Right lobe of liver (tissue), 6 donors: ENCODE data around the gene MISFA. TPM values are rescaled to one million over a fixed set of nuclear protein-coding genes. Genes with fewer than 3 reads are reported as not detected.

ENCODE experiments used
- ATAC-seq, 4 donors: fragments of 200-7000 bp; cut with Tn5 transposase; one replicate each; pipeline ENCODE4 v1.9.1; 2020; ENCODE audit warnings: mild to moderate bottlenecking in 4 of 4, moderate library complexity in 4 of 4
- DNase-seq, 3 donors: peaks; one replicate each; pipeline ENCODE4 v3.0.0-alpha.2; 2020
- H3K27ac ChIP-seq, 3 donors: fragments of 200-600 bp; one replicate each; pipeline ENCODE4 v1.8.0; 2022
- H3K27me3 ChIP-seq, 2 donors: fragments of 200-600 bp; one replicate each; pipeline ENCODE4 v1.8.0; 2022
- H3K36me3 ChIP-seq, 4 donors: fragments of 200-600 bp; sonication (generic) in 1 of 4; one replicate each; pipeline versions ENCODE4 v1.5.1 to v1.8.0; 2017 to 2022; ENCODE audit warnings: control low read depth in 1 of 4
- H3K4me1 ChIP-seq, 4 donors: fragments of 200-600 bp; sonication (generic) in 1 of 4; one replicate each; pipeline versions ENCODE4 v1.5.1 to v1.8.0; 2017 to 2022; ENCODE audit warnings: control low read depth in 1 of 4
- H3K4me3 ChIP-seq, 3 donors: fragments of 200-600 bp; one replicate each; pipeline ENCODE4 v1.8.0; 2022
- H3K9me3 ChIP-seq, 4 donors: fragments of 200-600 bp; sonication (generic) in 1 of 4; one replicate each; pipeline versions ENCODE4 v1.5.1 to v1.8.0; 2017 to 2022; ENCODE audit warnings: control low read depth in 1 of 4
- POLR2A ChIP-seq: fragments of 450-650 bp; IDR thresholded peaks from one replicate; pipeline ENCODE4 v1.6.1; 2017; ENCODE audit warnings: antibody characterized with exemption, mild to moderate bottlenecking
- WGBS: methylation state at CpG from one replicate; pipeline ENCODE4 v1.1.6; 2018; ENCODE audit warnings: low coverage, low lambda C conversion rate; ENCODE audit not compliant: insufficient coverage; ENCODE audit errors: missing lambda C conversion rate; 5-methylcytosine and 5-hydroxymethylcytosine counted together
- intact Hi-C, 2 donors: fragments of 100-400 bp; cut with DNase I; formaldehyde crosslinking; loops; one replicate each; pipeline versions ENCODE4 v1.11.2 to v1.14.1; 2022
- total RNA-seq, 6 experiments: library from RNA; depleted of rRNA in 2 of 6; stranded (reverse); fragments of >200 nt in 2 of 6; fragmentation: NEBNext Ultra II Directional in 3 of 6; extraction: Animal tissue kit (Norgen Biotek cat#: 25700) in 3 of 6; gene quantifications; one replicate each; pipeline versions ENCODE4 v1.1.0 to v1.2.4, GENCODE V29; 2016 to 2023
- TF ChIP-seq, protein P1 (sequence below), 4 donors: fragments of 200-600 bp in 3 of 4; fragments of 450-650 bp in 1 of 4; IDR thresholded peaks; one replicate each; pipeline versions ENCODE4 v1.5.1 to v1.8.0; 2016 to 2022; ENCODE audit warnings: antibody characterized with exemption in 4 of 4, mild to moderate bottlenecking in 2 of 4
- donor health status: DM: no; HTN: yes; CAD: no.
- donor health status: DM: no; HTN: no; CAD: no.
- donor health status: DM: no; HTN: no; CAD: no.
- donor health status: DM: no; HTN: yes; CAD: no.
- donor health status: DM: no; HTN: yes; CAD: no.

MISFA gene
- total RNA-seq, 6 experiments from 2014 or later: 0.83 to 2.2 (median 1.4) TPM; not detected in 2

DNA sequence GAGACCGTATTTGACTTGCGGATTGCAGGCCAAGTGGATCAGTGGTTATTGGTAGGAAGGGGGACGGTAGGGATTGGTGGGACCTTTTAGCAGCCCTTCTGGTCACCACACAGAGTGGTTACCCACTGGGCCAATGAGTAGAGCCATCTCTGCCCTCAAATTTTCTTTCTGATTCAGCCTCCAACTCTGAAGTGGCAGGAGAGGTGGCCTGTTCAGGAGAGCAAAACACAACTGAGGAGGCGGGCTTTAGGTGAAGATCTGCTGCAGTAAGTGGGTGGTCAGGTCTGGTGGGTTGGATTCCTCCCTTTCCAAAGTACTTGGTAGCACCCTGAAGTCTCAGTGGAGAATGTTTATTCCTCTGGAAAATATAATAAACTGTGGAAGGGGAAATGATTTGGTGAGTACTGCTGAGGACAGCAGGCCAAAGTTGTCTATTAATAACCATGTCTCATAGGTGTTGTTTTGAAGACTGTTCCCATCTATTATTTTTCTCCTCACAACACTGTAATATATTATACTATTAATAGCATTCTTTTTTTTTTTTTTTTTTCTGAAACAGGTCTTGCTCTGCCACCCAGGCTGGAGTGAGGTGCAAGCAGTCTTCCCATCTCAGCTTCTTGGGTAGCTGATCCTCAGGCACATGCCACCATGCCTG lies 1.5 kb downstream of the MISFA start:
- DNase-seq (no peak), ATAC-seq (no peak)
- 88% methylated on average over 3 of the region's 4 CpGs for WGBS
- Histone ChIP-seq H3K36me3 (peaks cover 0 to 2% (median 0%) of the 10 kb centered on the region in 4 donors), H3K27ac (no peak overlapping the region), H3K9me3 (no peaks in the 10 kb centered on the region), H3K27me3 (no peaks in the 10 kb centered on the region), H3K4me3 (no peak overlapping the region), H3K4me1 (no peaks in the 10 kb centered on the region)
- intact Hi-C loops: no loop called here
- TF ChIP-seq, protein P1, sequence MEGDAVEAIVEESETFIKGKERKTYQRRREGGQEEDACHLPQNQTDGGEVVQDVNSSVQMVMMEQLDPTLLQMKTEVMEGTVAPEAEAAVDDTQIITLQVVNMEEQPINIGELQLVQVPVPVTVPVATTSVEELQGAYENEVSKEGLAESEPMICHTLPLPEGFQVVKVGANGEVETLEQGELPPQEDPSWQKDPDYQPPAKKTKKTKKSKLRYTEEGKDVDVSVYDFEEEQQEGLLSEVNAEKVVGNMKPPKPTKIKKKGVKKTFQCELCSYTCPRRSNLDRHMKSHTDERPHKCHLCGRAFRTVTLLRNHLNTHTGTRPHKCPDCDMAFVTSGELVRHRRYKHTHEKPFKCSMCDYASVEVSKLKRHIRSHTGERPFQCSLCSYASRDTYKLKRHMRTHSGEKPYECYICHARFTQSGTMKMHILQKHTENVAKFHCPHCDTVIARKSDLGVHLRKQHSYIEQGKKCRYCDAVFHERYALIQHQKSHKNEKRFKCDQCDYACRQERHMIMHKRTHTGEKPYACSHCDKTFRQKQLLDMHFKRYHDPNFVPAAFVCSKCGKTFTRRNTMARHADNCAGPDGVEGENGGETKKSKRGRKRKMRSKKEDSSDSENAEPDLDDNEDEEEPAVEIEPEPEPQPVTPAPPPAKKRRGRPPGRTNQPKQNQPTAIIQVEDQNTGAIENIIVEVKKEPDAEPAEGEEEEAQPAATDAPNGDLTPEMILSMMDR (IDR thresholded peaks at IDR 0.05): no peak
- TF ChIP-seq POLR2A: no peak

DNA sequence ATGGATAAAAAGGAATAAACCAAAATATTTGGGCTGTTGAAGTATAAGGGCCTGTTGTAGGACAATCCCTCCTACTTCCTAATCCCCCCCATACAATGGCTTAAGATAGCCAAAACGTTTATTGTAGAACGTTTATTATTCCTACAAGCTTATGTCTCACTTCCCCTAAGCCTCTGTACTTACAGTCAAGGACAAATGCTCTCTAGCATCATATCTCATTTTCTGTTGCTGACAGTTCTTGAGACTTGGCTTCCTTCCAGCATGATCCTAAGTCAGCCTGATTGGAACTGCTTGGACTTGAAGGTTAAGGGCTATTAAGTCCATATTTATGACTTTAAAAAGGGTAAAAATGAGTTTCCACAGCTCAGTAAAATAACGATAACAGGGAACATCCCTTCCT lies 8.8 kb downstream of the MISFA start:
- TF ChIP-seq POLR2A: no peak
- TF ChIP-seq, protein P1 (IDR thresholded peaks at IDR 0.05): no peak
- no peak for DNase-seq
- no peak for ATAC-seq
- no peaks in the 10 kb centered on the region for H3K9me3 ChIP-seq
- no peak overlapping the region for H3K4me3 ChIP-seq
- H3K27me3 ChIP-seq: no peaks in the 10 kb centered on the region
- H3K4me1 ChIP-seq: no peaks in the 10 kb centered on the region
- no peak overlapping the region for H3K27ac ChIP-seq
- H3K36me3 ChIP-seq: peaks cover 0 to 41% (median 4%) of the 10 kb centered on the region in 4 donors
- intact Hi-C loops: no loop called here
- 66% methylated on average over 3 of the region's 3 CpGs for WGBS

DNA sequence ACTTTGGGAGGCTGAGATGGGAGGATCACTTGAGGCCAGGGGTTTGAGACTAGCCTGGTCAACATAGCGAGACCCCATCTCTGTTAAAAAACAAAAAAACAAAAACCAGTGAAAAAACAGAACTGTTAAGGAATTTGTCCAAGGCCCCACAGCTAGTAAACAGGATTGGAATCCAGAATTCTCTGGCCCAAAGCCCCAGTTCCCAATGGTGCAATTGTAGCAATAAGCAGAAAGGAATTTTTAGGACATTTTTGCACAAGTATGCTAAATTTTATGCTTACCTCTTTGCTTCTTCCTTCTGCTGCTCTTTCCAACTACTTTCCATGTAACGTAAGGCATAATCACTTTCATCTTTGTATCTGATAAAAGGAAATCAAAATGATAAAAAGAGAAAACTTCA lies 11.6 kb downstream of the MISFA start:
- TF ChIP-seq POLR2A: no peak
- TF ChIP-seq, protein P1 (IDR thresholded peaks at IDR 0.05): no peak
- no peak for DNase-seq
- no peak overlapping the region for H3K27ac ChIP-seq
- whole genome bisulfite sequencing: 94% methylated on average over 2 of the region's 2 CpGs
- intact Hi-C loops: no loop called here
- H3K27me3 ChIP-seq: no peaks in the 10 kb centered on the region
- no peaks in the 10 kb centered on the region for H3K9me3 ChIP-seq
- peaks cover 0 to 65% (median 8%) of the 10 kb centered on the region in 4 donors for H3K36me3 ChIP-seq
- no peak overlapping the region for H3K4me3 ChIP-seq
- ATAC-seq: no peak
- H3K4me1 ChIP-seq: no peaks in the 10 kb centered on the region

DNA sequence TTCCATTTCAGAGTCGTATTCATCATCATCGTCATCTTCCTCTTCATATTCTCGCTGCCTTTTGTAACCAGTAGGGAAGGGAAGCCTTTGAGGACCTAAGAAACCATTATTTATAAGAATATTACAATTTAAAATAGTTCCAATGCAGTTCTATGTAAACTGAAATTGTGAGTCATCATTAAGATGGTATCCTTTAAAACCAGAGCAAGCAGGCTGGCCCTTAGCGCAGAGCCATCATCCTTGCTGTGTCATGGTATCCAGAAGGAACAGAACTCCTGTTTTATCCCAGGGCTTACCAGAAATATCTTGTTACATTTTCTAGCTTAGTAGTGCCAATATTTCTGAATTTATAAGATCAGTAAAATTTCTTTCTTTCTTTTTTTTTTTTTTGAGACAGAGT lies 12.8 kb downstream of the MISFA start:
- WGBS: 92% methylated on average over 4 of the region's 4 CpGs
- peaks cover 0 to 61% (median 8%) of the 10 kb centered on the region in 4 donors for H3K36me3 ChIP-seq
- no peak for ATAC-seq

More for the DNA sequence above, 12.8 kb downstream of the MISFA start:
- no peak overlapping the region for H3K27ac ChIP-seq
- no peak for DNase-seq
- no peaks in the 10 kb centered on the region for H3K4me1 ChIP-seq
- intact Hi-C loops: no loop called here
- no peaks in the 10 kb centered on the region for H3K27me3 ChIP-seq
- no peak overlapping the region for H3K4me3 ChIP-seq
- no peaks in the 10 kb centered on the region for H3K9me3 ChIP-seq
- TF ChIP-seq, protein P1 (IDR thresholded peaks at IDR 0.05): no peak
- TF ChIP-seq POLR2A: no peak
